ENCODE results near the gene LSM14A. TPM values are rescaled to one million over a fixed set of nuclear protein-coding genes. Genes with fewer than 3 reads are reported as not detected.

The LSM14A gene
- 66.9 and 73.2 TPM in 2 replicates for total RNA-seq

DNA sequence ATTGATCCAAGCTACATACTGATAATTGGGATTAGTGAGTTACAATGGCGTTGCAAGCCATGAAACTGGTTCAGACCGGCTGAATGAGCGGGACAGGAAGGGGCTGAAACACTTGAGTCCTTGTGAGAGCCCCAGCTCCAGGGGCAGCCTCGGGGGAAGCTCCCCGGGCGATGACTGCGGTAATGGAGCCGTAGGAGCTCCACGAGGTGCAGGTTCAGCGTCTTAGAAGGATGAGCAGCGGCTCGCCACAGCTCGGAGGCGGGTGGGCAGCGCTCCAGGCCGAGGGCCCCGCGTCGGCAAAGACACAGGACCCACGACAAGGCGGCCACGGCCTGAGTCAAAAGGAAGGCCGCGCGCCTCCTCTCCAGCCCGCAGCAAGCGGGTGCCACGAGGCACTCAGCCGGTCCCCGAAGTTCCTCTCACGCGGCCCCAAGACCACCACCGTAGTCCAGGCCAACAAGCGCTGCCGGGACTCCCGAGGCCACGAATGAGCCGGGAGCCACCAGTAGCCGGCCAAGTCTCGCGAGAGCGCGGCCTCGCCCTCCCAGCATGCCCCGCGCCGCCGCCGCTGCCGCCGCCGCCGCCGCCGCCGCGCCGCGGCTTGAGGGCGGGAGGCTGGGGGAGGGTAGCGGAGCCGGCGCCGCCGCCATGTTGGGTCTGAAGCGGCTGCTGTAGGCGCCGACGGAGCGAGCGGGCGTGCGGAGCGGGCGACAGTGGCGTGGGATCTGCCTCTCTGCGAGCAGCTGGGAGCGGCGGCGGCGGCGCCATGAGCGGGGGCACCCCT is at the start of gene LSM14A:
Gene LSM14A, plus strand, starts transcription at position 628 of the 784 bp plus-strand sequence. Its CDS starts 139 bp downstream, at position 767.

GRCh38 chr19:34254046-34254697 is 81.9 kb downstream of the LSM14A start, which contains the start of gene GARRE1:
GARRE1 (plus strand) TSS chr19:34254554; CDS start chr19:34300474, 45,920 bp downstream.

Other genes with a start within 250 kb of the LSM14A start
- 18.9 and 24.7 TPM in 2 replicates for gene GARRE1, start 82.0 kb downstream of the LSM14A start, total RNA-seq
- 146 and 148 TPM in 2 replicates for gene GPI, start 192.7 kb downstream of the LSM14A start, total RNA-seq
- gene PDCD2L, start 231.9 kb downstream of the LSM14A start, total RNA-seq, result 6.5 and 7.9 TPM in 2 replicates